Progenitor cell of endocrine pancreas (in vitro differentiated cells): ENCODE measurements around the gene PIK3R6. TPM values are rescaled to one million over a fixed set of nuclear protein-coding genes. Genes with fewer than 3 reads are reported as not detected.
"Not testable (repeated sequence)": the region's sequence is repeated elsewhere in the genome, so short reads cannot be mapped to it uniquely, and the experiment has no call there.

Experiments used
- DNase-seq: peaks from one replicate; pipeline ENCODE4 v3.0.0; 2021; ENCODE audit warnings: low spot score; ENCODE audit not compliant: unreplicated experiment
- H3K27ac Mint-ChIP-seq: 2 replicates; pipeline ENCODE4 v1.8.0; 2021; ENCODE audit warnings: mild to moderate bottlenecking, moderate library complexity, mixed read lengths
- H3K27me3 Mint-ChIP-seq: 2 replicates; pipeline ENCODE4 v1.8.0; 2021; ENCODE audit warnings: mixed read lengths
- H3K36me3 Mint-ChIP-seq: 2 replicates; pipeline ENCODE4 v1.8.0; 2022; ENCODE audit warnings: mixed read lengths; ENCODE audit not compliant: insufficient read depth
- H3K4me1 Mint-ChIP-seq: 2 replicates; pipeline ENCODE4 v1.8.0; 2021; ENCODE audit warnings: low read depth, mixed read lengths
- H3K4me3 Mint-ChIP-seq: 2 replicates; pipeline ENCODE4 v1.8.0; 2021; ENCODE audit warnings: low read depth, mild to moderate bottlenecking, moderate library complexity, mixed read lengths
- H3K9me3 Mint-ChIP-seq: 2 replicates; pipeline ENCODE4 v1.8.0; 2021; ENCODE audit warnings: low read depth, mixed read lengths
- total RNA-seq: library from RNA; stranded (reverse); gene quantifications from 2 replicates; pipeline ENCODE4 v1.2.1, GENCODE V29; 2021
- TF ChIP-seq, protein P1 (sequence below): fragments of 200-600 bp; sonication (generic); IDR thresholded peaks from one replicate; pipeline ENCODE4 v1.5.0; 2021; ENCODE audit warnings: antibody characterized with exemption, mild to moderate bottlenecking; ENCODE audit not compliant: unreplicated experiment

The PIK3R6 gene
- total RNA-seq, 1 donor from 2014 or later: 0.07 TPM

DNA sequence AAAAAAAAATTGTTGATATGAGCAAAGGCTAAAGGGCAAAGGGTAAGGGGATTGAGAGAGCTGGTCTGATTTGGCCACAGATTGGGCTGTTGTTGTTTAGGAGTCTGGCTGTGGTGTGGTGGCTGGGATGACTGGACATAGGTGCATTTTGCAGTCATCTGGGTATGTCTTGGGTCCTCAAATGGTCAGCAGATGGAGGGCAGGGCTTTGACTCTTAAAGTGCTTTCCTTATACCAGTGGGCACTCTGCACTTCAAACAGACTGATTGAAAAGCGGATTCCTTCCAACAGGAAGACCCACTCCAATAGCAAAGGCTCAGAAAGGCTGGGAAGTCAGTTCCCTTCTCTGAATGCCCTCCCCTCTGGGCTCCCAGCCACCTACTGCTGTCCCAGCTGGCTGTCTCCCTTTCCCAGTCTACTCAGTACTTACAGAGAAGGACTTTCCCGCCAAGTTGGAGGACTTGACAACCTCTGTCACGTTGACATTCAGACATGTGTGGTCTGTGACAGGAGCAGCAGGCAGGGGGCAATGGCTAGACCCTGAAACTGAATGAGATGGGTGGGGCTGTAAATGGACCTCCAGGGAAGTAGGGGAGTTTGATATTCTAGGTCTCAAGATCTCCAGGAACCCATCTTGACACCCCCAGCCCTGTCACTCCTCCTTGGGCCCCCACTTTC lies 48.7 kb downstream of the PIK3R6 start:
- H3K4me3 Mint-ChIP-seq: no peak overlapping the region
- no peaks in the 10 kb centered on the region for H3K27me3 Mint-ChIP-seq
- H3K4me1 Mint-ChIP-seq: no peaks in the 10 kb centered on the region
- no peak for DNase-seq
- no peak overlapping the region for H3K27ac Mint-ChIP-seq
- H3K9me3 Mint-ChIP-seq: peaks cover 15% of the 10 kb centered on the region
- TF ChIP-seq, protein P1, sequence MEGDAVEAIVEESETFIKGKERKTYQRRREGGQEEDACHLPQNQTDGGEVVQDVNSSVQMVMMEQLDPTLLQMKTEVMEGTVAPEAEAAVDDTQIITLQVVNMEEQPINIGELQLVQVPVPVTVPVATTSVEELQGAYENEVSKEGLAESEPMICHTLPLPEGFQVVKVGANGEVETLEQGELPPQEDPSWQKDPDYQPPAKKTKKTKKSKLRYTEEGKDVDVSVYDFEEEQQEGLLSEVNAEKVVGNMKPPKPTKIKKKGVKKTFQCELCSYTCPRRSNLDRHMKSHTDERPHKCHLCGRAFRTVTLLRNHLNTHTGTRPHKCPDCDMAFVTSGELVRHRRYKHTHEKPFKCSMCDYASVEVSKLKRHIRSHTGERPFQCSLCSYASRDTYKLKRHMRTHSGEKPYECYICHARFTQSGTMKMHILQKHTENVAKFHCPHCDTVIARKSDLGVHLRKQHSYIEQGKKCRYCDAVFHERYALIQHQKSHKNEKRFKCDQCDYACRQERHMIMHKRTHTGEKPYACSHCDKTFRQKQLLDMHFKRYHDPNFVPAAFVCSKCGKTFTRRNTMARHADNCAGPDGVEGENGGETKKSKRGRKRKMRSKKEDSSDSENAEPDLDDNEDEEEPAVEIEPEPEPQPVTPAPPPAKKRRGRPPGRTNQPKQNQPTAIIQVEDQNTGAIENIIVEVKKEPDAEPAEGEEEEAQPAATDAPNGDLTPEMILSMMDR: no peak
- H3K36me3 Mint-ChIP-seq: no peaks in the 10 kb centered on the region

DNA sequence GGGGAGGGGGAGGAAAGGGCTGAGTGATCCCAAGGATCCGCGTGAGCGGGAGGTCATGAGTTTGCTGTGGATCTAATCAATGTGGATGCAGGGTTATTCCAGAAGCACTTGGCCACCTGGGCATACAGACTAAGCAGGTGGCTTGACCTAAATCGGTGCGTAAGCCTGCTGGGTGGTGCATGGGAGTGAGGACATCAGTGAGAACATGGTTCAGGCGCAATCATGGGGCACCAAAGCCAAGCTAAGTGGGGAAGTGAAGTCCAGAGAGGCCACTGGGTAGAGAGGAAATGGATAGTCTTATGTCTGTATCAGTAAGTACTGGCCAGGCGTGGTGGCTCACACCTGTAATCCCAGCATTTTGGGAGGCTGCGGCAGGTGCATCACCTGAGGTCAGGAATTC lies 49.4 kb downstream of the PIK3R6 start:
- H3K36me3 Mint-ChIP-seq: peaks cover 2% of the 10 kb centered on the region
- no peak for DNase-seq
- no peaks in the 10 kb centered on the region for H3K4me1 Mint-ChIP-seq
- TF ChIP-seq, protein P1: no peak
- H3K27me3 Mint-ChIP-seq: no peaks in the 10 kb centered on the region
- H3K27ac Mint-ChIP-seq: no peak overlapping the region
- peaks cover 15% of the 10 kb centered on the region for H3K9me3 Mint-ChIP-seq
- no peak overlapping the region for H3K4me3 Mint-ChIP-seq

DNA sequence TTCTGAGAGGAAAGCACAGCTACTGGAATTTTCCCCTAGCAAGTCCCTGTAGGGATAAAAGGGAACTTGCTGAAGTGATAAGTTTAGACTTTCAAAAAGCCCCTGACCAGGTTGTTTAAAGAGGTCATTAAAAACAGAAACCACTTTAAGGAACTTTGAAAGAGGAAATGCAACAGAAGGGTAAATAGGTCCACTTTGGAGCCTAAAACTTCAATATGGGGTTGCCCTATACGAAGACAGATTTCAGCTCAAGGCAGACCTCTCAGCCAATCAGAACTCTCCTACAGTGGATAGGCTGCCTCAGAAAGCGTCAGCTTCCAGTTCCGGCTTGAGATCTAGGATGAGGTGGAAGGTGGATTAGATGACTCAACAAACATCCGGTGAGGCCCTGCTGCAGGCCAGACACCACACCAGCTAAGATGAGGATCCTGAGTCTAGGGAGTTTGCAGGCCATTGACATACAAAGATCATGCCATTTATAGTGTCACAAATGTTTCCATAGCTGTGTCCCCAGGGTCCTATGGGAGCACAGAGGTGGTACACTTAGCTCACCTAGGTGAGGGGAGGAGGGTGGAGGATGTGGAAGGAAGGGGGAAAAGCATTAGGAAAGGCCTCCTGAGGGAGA lies 60.4 kb downstream of the PIK3R6 start:
- Mint-ChIP-seq H3K27me3 (peaks cover 12% of the 10 kb centered on the region), H3K27ac (no peak overlapping the region)

DNA sequence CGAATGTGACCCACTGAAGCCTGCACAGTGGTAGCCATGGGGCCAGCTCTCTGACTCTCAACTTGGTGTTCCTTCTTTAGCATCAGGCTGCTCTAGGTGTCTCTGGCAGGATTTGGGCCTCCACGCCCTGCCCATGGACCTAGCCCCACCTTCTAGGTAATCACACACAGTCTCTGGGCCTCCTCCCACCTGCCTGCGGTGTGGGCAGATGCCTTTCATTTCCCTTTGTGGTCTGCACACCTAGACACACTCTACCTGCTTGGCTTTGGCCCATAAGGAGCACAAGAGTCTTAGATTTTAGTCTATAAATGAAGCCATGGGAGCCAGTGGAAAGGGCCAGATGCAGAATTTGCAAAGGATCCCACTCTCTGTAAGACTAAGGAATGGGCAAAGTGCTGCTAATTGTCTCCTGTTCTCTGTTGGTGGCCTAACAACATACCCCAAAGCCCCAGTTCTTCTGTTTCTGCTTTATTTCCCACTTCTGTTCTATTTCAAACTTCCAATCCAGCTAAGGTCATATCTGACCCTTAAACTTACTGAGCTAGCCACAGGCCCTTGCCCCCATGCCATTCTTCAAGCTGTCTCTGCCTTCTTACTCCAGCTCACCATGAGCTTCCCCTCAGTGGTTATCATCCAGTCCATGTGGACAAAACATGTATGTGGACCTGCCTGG lies 61.1 kb downstream of the PIK3R6 start:
- H3K36me3 Mint-ChIP-seq: no peaks in the 10 kb centered on the region
- H3K4me1 Mint-ChIP-seq: peaks cover 2% of the 10 kb centered on the region
- TF ChIP-seq, protein P1: no peak
- DNase-seq: no peak
- H3K27me3 Mint-ChIP-seq: peaks cover 12% of the 10 kb centered on the region
- peaks cover 11% of the 10 kb centered on the region for H3K9me3 Mint-ChIP-seq
- H3K27ac Mint-ChIP-seq: no peak overlapping the region
- H3K4me3 Mint-ChIP-seq: no peak overlapping the region

More for the DNA sequence above, 60.4 kb downstream of the PIK3R6 start:
- Mint-ChIP-seq H3K4me1 (peaks cover 2% of the 10 kb centered on the region), H3K36me3 (no peaks in the 10 kb centered on the region), H3K9me3 (peaks cover 17% of the 10 kb centered on the region), H3K4me3 (no peak overlapping the region)
- TF ChIP-seq, protein P1: no peak
- DNase-seq: no peak

DNA sequence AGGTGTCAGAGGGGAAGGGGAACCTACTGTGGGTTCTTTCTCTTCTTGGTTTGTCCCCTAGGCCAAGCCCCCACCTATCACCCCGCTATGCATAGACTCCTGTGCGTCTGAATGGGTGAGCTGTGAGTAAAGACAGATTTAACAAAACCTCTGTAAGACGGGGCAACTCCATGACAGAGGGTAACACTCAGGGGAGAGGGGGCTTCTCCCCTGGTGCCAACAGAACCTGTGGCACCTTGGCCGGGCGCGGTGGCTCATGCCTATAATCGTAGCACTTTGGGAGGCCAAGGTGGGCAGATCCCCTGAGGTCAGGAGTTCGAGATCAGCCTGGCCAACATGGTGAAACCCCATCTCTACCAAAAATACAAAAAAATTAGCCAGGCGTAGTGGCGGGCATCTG lies 62.1 kb downstream of the PIK3R6 start:
- Mint-ChIP-seq H3K9me3 (peaks cover 10% of the 10 kb centered on the region), H3K27me3 (peaks cover 12% of the 10 kb centered on the region)
- not testable (repeated sequence) for H3K36me3 Mint-ChIP-seq, DNase-seq, H3K4me3 Mint-ChIP-seq, H3K27ac Mint-ChIP-seq, H3K4me1 Mint-ChIP-seq
